Measurements from ENCODE around the gene GDPD3. TPM values are rescaled to one million over a fixed set of nuclear protein-coding genes. Genes with fewer than 3 reads are reported as not detected.

GDPD3 gene
- total RNA-seq, 2 experiments from 2014 or later, result 5.2 to 6.4 TPM

DNA sequence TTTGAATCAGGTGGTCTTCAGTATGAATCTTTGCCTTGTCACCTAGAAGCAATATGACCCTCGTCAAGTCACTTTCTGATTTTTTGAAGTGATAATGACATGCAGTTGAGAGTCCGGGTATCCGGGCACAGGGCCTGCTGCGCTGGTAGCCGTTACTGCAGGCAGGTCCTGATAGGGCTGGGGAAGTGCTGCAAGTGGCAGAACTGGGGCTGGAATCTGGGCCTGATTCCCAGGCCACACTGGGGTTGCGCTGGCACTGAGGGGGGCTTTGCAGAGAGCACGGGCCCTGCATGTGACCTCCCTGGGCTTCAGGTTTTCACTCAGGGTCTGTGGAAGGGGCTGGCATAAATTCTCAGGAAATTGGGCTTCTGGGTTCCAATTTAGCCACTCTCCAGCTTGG is 34.6 kb downstream of the GDPD3 start:
- CTCF ChIA-PET, result no interaction called here
- DNase-seq (no peak), ATAC-seq (ENCODE audit: poor library complexity) (no peak)
- Mint-ChIP-seq H3K27me3 (no peaks in the 10 kb centered on the region), H3K4me1 (ENCODE audit: low read depth) (peaks cover 39% of the 10 kb centered on the region), H3K9me3 (no peaks in the 10 kb centered on the region), H3K27ac (peak overlapping the region; percentile 96), H3K4me3 (peak overlapping the region; percentile 25), H3K36me3 (ENCODE audit: low read depth) (peaks cover 72% of the 10 kb centered on the region)
- no peaks in the 10 kb centered on the region for H3K9me3 ChIP-seq (ENCODE audit: control insufficient read depth in 1 of 2, insufficient read depth in 1 of 2, low read length in 2 of 2)
- H3K4me3 ChIP-seq (ENCODE audit: low read length), result no peak overlapping the region
- H3K27me3 ChIP-seq (ENCODE audit: control insufficient read depth in 1 of 2, insufficient read depth in 2 of 2, low read length in 2 of 2), result no peaks in the 10 kb centered on the region
- POLR2A ChIA-PET, result interaction anchor here (1.6 to 6.1 kb wide), 3 partner anchors 12 to 339 kb away, joined by 4 to 73 read pairs (median 6); partner anchors contain the start of gene ALDOA
- peaks cover 55% of the 10 kb centered on the region for H3K36me3 ChIP-seq (ENCODE audit: insufficient read depth, low read length)
- intact Hi-C loops (cut with DNase I, micrococcal nuclease), result loop anchor here in 1 of 2 experiments (10.0 kb wide), 1 partner anchor 426 kb away; no protein-coding TSS in a partner anchor
- no peak overlapping the region for H3K27ac ChIP-seq (ENCODE audit: low read depth in 1 of 2, low read length in 2 of 2)
- TF ChIP-seq, protein P1, sequence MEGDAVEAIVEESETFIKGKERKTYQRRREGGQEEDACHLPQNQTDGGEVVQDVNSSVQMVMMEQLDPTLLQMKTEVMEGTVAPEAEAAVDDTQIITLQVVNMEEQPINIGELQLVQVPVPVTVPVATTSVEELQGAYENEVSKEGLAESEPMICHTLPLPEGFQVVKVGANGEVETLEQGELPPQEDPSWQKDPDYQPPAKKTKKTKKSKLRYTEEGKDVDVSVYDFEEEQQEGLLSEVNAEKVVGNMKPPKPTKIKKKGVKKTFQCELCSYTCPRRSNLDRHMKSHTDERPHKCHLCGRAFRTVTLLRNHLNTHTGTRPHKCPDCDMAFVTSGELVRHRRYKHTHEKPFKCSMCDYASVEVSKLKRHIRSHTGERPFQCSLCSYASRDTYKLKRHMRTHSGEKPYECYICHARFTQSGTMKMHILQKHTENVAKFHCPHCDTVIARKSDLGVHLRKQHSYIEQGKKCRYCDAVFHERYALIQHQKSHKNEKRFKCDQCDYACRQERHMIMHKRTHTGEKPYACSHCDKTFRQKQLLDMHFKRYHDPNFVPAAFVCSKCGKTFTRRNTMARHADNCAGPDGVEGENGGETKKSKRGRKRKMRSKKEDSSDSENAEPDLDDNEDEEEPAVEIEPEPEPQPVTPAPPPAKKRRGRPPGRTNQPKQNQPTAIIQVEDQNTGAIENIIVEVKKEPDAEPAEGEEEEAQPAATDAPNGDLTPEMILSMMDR (IDR thresholded peaks at IDR 0.05), result no peak
- peaks cover 38% of the 10 kb centered on the region for H3K4me1 ChIP-seq (ENCODE audit: insufficient read depth, low read length)

DNA sequence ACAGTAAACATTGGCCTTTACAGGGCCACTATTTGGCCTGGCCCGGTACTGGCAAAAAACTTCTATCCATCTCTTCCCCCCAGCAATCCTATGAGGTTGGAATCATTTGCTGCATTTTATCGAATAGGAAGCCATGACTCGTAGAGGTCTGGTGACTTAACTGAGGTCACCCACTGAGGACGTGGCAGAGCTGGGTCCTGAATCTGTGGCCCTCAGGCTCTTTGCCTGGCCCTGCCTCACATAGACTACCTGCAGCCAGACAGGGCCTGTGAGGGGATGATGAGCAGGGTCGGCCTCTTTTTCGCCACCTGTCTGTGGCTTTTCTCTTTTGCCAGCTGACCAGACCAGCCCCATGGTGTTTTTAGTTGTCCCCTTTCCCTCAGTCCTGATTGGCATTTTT is 35.7 kb downstream of the GDPD3 start:
- H3K4me1 ChIP-seq (ENCODE audit: insufficient read depth, low read length), result peaks cover 38% of the 10 kb centered on the region
- intact Hi-C loops (cut with DNase I, micrococcal nuclease), result loop anchor here in 1 of 2 experiments (2.0 to 10.0 kb wide), 2 partner anchors 13 to 427 kb away; partner anchors contain the start of gene TBX6
- CTCF ChIA-PET, result interaction anchor here (1.0 to 3.5 kb wide), 2 partner anchors 12 to 15 kb away, joined by 3 to 24 read pairs; partner anchors contain the start of gene TBX6

GRCh38 chr16:30076276-30076791 is 37.0 kb downstream of the GDPD3 start:
- ATAC-seq (ENCODE audit: poor library complexity) (peak; percentile 41), DNase-seq (peak in 2 of 14 experiments; percentile 22 to 56)

More for the DNA sequence above, 35.7 kb downstream of the GDPD3 start:
- H3K4me1 Mint-ChIP-seq (ENCODE audit: low read depth), result peaks cover 39% of the 10 kb centered on the region
- TF ChIP-seq, protein P1 (IDR thresholded peaks at IDR 0.05), result no peak
- ATAC-seq (ENCODE audit: poor library complexity), result no peak
- no peaks in the 10 kb centered on the region for H3K9me3 ChIP-seq (ENCODE audit: control insufficient read depth in 1 of 2, insufficient read depth in 1 of 2, low read length in 2 of 2)
- H3K9me3 Mint-ChIP-seq, result no peaks in the 10 kb centered on the region
- H3K27me3 Mint-ChIP-seq, result no peaks in the 10 kb centered on the region
- no peak for DNase-seq
- H3K27ac Mint-ChIP-seq, result peak overlapping the region; percentile 96
- H3K36me3 ChIP-seq (ENCODE audit: insufficient read depth, low read length), result peaks cover 49% of the 10 kb centered on the region
- H3K4me3 Mint-ChIP-seq, result peak overlapping the region; percentile 98
- no peak overlapping the region for H3K4me3 ChIP-seq (ENCODE audit: low read length)
- POLR2A ChIA-PET, result interaction anchor here (1.6 to 6.1 kb wide), 3 partner anchors 11 to 340 kb away, joined by 4 to 73 read pairs (median 6); partner anchors contain the start of gene ALDOA
- H3K27ac ChIP-seq (ENCODE audit: low read depth in 1 of 2, low read length in 2 of 2), result no peak overlapping the region
- H3K27me3 ChIP-seq (ENCODE audit: control insufficient read depth in 1 of 2, insufficient read depth in 2 of 2, low read length in 2 of 2), result no peaks in the 10 kb centered on the region
- peaks cover 61% of the 10 kb centered on the region for H3K36me3 Mint-ChIP-seq (ENCODE audit: low read depth)

More at GRCh38 chr16:30076276-30076791, 37.0 kb downstream of the GDPD3 start:
- H3K9me3 Mint-ChIP-seq, result no peaks in the 10 kb centered on the region
- Histone ChIP-seq H3K4me3 (ENCODE audit: low read length) (peak overlapping the region; percentile 98), H3K36me3 (ENCODE audit: insufficient read depth, low read length) (peaks cover 46% of the 10 kb centered on the region), H3K27me3 (ENCODE audit: control insufficient read depth in 1 of 2, insufficient read depth in 2 of 2, low read length in 2 of 2) (no peaks in the 10 kb centered on the region), H3K4me1 (ENCODE audit: insufficient read depth, low read length) (peaks cover 38% of the 10 kb centered on the region), H3K9me3 (ENCODE audit: control insufficient read depth in 1 of 2, insufficient read depth in 1 of 2, low read length in 2 of 2) (no peaks in the 10 kb centered on the region), H3K27ac (ENCODE audit: low read depth in 1 of 2, low read length in 2 of 2) (peak overlapping the region; percentile 77 to 80)
- peak overlapping the region; percentile 96 for H3K27ac Mint-ChIP-seq
- peaks cover 39% of the 10 kb centered on the region for H3K4me1 Mint-ChIP-seq (ENCODE audit: low read depth)
- peaks cover 63% of the 10 kb centered on the region for H3K36me3 Mint-ChIP-seq (ENCODE audit: low read depth)
- intact Hi-C loops (cut with DNase I, micrococcal nuclease), result loop anchor here in 1 of 2 experiments (2.0 to 10.0 kb wide), 2 partner anchors 14 to 428 kb away; partner anchors contain the start of gene TBX6
- H3K27me3 Mint-ChIP-seq, result no peaks in the 10 kb centered on the region
- POLR2A ChIA-PET, result interaction anchor here (0.6 to 6.1 kb wide), 9 partner anchors 10 to 374 kb away, joined by 3 to 73 read pairs (median 5); partner anchors contain the start of genes ALDOA, CORO1A, SEPTIN1 and TBX6
- peak overlapping the region; percentile 98 for H3K4me3 Mint-ChIP-seq
- CTCF ChIA-PET, result interaction anchor here (1.0 to 3.5 kb wide), 2 partner anchors 16 to 618 kb away, joined by 3 to 24 read pairs; partner anchors contain the start of gene TBX6
- TF ChIP-seq, protein P1 (IDR thresholded peaks at IDR 0.05), result no peak

Measured in CD4-positive, alpha-beta T cell (primary cell).